ENCODE results near the gene SMG5. TPM values are rescaled to one million over a fixed set of nuclear protein-coding genes. Genes with fewer than 3 reads are reported as not detected.

The SMG5 gene
- polyA plus RNA-seq, 1 donor from 2014 or later = 57.3 TPM

- Histone ChIP-seq H3K27ac (ENCODE audit: low read length) (no peak overlapping the region), H3K9me2 (ENCODE audit: insufficient read depth, low read length) (no peaks in the 10 kb centered on the region), H3K36me3 (ENCODE audit: insufficient read depth, low read length) (no peaks in the 10 kb centered on the region), H3K27me3 (ENCODE audit: insufficient read depth, low read depth, low read length) (no peaks in the 10 kb centered on the region), H3K4me2 (ENCODE audit: low read length) (no peak overlapping the region), H3F3A (ENCODE audit: insufficient read depth, low read length, poor library complexity, severe bottlenecking) (no peaks in the 10 kb centered on the region), H4K20me1 (ENCODE audit: insufficient read depth) (no peaks in the 10 kb centered on the region), H3K79me2 (replicated peaks; ENCODE audit: insufficient read depth, low read length) (no peaks in the 10 kb centered on the region), H3K9me3 (ENCODE audit: low read length) (no peaks in the 10 kb centered on the region), H3K4me3 (ENCODE audit: low read length) (no peak overlapping the region), H3K9ac (ENCODE audit: low read length) (no peak overlapping the region), H2AFZ (ENCODE audit: low read depth, low read length) (no peak overlapping the region)
- no peak for TF ChIP-seq MXI1 (conservative IDR thresholded peaks at IDR 0.05; ENCODE audit: poor library complexity, severe bottlenecking)
- no peak for TF ChIP-seq POLR2AphosphoS5 (IDR thresholded peaks at IDR 0.05)
- TF ChIP-seq EP300 (conservative IDR thresholded peaks at IDR 0.05; ENCODE audit: poor library complexity, severe bottlenecking) = no peak
- TF ChIP-seq REST (IDR thresholded peaks at IDR 0.05; ENCODE audit: borderline replicate concordance) = no peak
- TF ChIP-seq SMC3 (conservative IDR thresholded peaks at IDR 0.05; ENCODE audit: poor library complexity) = no peak
- TF ChIP-seq TAF1 (IDR thresholded peaks at IDR 0.05; ENCODE audit: low read depth) = no peak
- no peak for TF ChIP-seq EZH2 (IDR thresholded peaks at IDR 0.05; ENCODE audit: borderline replicate concordance, insufficient read depth, low read length, poor library complexity, severe bottlenecking)
- no peak for TF ChIP-seq RAD21 (conservative IDR thresholded peaks at IDR 0.05)
- TF ChIP-seq CTCF (IDR thresholded peaks at IDR 0.05; ENCODE audit: poor library complexity, severe bottlenecking) = no peak
These were observed 11.3 kb upstream of the SMG5 start for GRCh38 chr1:156293895-156294294.

DNA sequence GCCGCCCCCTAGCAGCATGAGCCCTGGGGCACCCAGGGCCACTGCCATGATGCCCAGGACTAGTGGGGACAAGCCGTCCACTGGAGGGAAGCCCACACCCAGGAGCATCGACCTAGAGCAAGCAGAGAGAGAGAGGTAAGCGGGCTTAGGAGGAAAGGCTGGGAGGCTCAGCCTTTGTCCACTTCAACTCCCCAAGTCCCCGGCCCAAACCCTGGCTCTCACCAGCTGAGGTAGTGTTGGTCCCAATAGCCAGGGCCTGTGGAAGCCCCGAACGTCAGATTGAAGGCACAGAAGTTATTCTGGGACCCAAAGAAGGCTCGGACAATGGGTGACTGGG lies 10.4 kb upstream of the SMG5 start:
- TF ChIP-seq SMC3 (conservative IDR thresholded peaks at IDR 0.05; ENCODE audit: poor library complexity) (no peak), CTCF (IDR thresholded peaks at IDR 0.05; ENCODE audit: poor library complexity, severe bottlenecking) (no peak), POLR2AphosphoS5 (IDR thresholded peaks at IDR 0.05) (no peak), REST (IDR thresholded peaks at IDR 0.05; ENCODE audit: borderline replicate concordance) (no peak), EP300 (conservative IDR thresholded peaks at IDR 0.05; ENCODE audit: poor library complexity, severe bottlenecking) (no peak), MXI1 (conservative IDR thresholded peaks at IDR 0.05; ENCODE audit: poor library complexity, severe bottlenecking) (no peak), EZH2 (IDR thresholded peaks at IDR 0.05; ENCODE audit: borderline replicate concordance, insufficient read depth, low read length, poor library complexity, severe bottlenecking) (no peak), TAF1 (IDR thresholded peaks at IDR 0.05; ENCODE audit: low read depth) (no peak), RAD21 (conservative IDR thresholded peaks at IDR 0.05) (no peak)
- Histone ChIP-seq H3K27me3 (ENCODE audit: insufficient read depth, low read depth, low read length) (no peaks in the 10 kb centered on the region), H3K27ac (ENCODE audit: low read length) (no peak overlapping the region), H3K9me2 (ENCODE audit: insufficient read depth, low read length) (no peaks in the 10 kb centered on the region), H3K36me3 (ENCODE audit: insufficient read depth, low read length) (no peaks in the 10 kb centered on the region), H3F3A (ENCODE audit: insufficient read depth, low read length, poor library complexity, severe bottlenecking) (no peaks in the 10 kb centered on the region), H3K4me3 (ENCODE audit: low read length) (no peak overlapping the region), H3K79me2 (replicated peaks; ENCODE audit: insufficient read depth, low read length) (no peaks in the 10 kb centered on the region), H2AFZ (ENCODE audit: low read depth, low read length) (no peak overlapping the region), H3K4me2 (ENCODE audit: low read length) (no peak overlapping the region), H3K9ac (ENCODE audit: low read length) (no peak overlapping the region), H3K9me3 (ENCODE audit: low read length) (no peaks in the 10 kb centered on the region), H4K20me1 (ENCODE audit: insufficient read depth) (no peaks in the 10 kb centered on the region)

Measured in neural cell (in vitro differentiated cells).